Measurements from ENCODE around the gene RBM38. TPM values are rescaled to one million over a fixed set of nuclear protein-coding genes. Genes with fewer than 3 reads are reported as not detected.

Gene RBM38
- polyA plus RNA-seq, 3 donors = 19.9 to 29.5 (median 24.1) TPM

DNA sequence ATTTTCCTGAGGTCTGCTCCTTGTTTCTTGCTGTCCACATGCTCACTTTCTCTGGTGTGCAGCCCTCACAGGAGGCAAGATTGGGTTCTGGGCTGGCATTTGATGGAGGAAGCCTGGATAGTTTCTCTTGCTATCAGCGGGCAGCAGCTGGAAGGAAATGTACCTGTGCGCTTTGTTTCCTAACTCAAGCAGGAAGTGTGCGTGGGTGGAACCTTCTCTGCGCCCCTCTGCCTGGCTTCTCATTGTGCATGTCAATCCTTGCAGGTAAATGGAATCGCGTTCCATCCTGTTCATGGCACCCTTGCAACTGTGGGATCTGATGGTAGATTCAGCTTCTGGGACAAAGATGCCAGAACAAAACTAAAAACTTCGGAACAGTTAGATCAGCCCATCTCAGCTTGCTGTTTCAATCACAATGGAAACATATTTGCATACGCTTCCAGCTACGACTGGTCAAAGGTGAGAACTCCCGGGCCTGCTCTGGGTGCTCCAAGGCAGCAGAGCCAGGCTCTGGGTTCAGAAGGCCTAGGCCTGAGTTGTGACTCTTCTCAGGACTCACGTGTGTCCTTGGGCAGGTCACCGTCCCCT, 16.8 kb upstream of the RBM38 start:
- no peak for DNase-seq (ENCODE audit: low read depth in 3 of 3, low spot score in 2 of 3)

GRCh38 chr20:57374931-57375651, 16.1 kb upstream of the RBM38 start:
- DNase-seq (ENCODE audit: low read depth in 3 of 3, low spot score in 2 of 3) = no peak

- DNase-seq (ENCODE audit: low read depth in 3 of 3, low spot score in 2 of 3) = no peak
Observed at GRCh38 chr20:57375652-57376230, 15.5 kb upstream of the RBM38 start.

DNA sequence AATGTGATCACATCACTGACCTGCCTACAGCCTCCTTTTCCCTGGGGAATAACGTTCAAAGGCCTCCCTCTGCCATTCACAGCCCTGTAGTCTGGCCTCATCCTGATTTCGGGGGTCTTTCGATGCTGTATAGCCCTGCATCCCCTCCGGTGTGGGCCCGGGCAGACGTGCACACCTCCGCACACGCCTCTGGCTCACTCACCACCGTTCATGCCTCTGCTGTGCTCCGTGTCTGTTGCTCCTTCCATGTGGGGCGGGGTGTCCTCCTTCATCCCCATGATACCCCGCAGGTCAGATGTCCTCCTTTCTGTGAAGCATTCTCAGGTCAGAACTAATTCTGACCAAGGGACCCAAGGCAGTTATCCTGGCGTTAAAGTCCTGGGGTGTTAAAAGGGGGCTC, 13.8 kb upstream of the RBM38 start:
- no peak for DNase-seq (ENCODE audit: low read depth in 3 of 3, low spot score in 2 of 3)

- DNase-seq (ENCODE audit: low read depth in 3 of 3, low spot score in 2 of 3) = no peak
Observed at GRCh38 chr20:57378107-57378506, 13.1 kb upstream of the RBM38 start.

- DNase-seq (ENCODE audit: low read depth in 3 of 3, low spot score in 2 of 3) = no peak
Observed at GRCh38 chr20:57378646-57379262, 12.4 kb upstream of the RBM38 start.

DNA sequence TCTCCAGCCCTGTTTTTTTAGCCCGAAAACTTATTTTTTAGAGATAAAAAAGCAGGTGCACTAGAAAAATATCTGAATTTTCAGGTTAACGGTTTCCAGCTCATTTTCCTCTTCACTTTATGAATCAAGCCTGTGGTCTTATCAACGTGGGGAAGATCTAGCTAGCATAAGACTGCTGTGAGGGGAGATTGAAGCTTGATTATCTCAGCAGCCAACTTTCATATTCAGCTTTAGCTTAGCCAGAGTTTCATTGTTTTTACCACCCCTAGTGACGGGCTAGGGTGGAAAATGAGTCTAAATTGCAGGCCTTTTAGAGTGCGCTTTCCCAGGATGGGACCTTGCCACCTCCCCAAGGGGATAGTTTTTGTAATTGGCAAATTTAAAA, 11.9 kb upstream of the RBM38 start:
- DNase-seq (ENCODE audit: low read depth in 3 of 3, low spot score in 2 of 3) = no peak

GRCh38 chr20:57380081-57380750, 11.0 kb upstream of the RBM38 start:
- no peak for DNase-seq (ENCODE audit: low read depth in 3 of 3, low spot score in 2 of 3)

DNA sequence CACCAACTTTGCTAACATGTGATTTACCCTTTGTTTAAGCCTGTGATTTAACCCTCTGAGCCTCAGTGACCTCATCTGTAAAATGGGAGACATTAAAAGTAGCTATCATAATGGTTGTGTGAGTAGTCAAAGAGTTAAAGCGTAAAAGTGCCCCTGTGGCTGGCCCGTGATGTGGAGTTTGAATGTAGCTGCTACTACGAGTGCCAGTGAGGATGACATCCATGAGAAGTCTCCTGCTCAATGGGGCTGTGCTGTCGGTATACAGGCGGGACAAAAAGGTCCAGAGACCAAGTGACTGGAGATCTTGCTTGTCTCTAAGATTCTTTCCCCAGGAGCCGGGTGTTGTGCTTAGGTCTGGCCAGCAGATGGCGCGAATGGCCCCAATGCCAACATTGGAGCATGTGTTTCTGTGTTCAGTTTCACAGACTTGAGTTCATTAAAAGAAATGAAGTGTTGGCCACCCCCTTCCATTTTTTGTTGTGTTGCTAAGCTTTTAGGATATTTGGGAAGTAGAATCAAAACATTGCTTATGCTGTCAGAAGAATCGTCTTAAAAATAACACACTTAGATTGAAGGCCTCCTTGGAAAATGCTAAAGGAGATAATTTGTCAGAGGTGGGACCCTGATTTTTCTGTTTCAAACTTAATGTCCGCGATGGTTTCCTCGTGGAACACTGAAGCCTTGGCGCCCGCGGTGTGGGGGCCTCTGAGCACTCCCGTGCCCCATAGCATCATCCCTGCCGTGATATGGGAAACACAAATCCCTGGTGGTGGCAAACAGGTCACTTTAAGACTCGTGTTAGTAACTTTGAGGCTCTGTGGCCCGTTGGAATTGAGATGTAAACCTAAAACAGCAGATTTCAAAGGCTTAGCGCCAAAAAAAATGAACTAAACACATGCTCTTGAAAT, 9.3 kb upstream of the RBM38 start:
- DNase-seq (ENCODE audit: low read depth in 3 of 3, low spot score in 2 of 3) = no peak

DNA sequence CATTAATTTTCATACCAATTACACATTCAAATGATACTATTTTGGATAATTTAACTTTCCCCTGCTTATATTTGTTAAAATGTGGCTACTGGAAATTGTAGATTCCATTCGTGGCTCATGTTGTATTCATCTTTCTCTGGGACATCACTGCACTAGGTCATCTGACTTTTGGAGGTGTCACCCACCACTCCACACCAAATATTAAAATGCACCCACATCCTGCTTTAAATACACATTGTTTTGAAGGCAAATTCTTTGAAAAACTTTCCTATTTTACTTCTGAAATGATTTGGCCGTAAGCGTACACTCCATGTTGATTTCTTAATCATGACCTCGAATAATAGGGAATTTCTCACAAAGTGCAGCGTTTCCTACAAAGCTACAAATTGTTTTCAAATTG, 8.7 kb upstream of the RBM38 start:
- DNase-seq (ENCODE audit: low read depth in 3 of 3, low spot score in 2 of 3) = no peak

DNA sequence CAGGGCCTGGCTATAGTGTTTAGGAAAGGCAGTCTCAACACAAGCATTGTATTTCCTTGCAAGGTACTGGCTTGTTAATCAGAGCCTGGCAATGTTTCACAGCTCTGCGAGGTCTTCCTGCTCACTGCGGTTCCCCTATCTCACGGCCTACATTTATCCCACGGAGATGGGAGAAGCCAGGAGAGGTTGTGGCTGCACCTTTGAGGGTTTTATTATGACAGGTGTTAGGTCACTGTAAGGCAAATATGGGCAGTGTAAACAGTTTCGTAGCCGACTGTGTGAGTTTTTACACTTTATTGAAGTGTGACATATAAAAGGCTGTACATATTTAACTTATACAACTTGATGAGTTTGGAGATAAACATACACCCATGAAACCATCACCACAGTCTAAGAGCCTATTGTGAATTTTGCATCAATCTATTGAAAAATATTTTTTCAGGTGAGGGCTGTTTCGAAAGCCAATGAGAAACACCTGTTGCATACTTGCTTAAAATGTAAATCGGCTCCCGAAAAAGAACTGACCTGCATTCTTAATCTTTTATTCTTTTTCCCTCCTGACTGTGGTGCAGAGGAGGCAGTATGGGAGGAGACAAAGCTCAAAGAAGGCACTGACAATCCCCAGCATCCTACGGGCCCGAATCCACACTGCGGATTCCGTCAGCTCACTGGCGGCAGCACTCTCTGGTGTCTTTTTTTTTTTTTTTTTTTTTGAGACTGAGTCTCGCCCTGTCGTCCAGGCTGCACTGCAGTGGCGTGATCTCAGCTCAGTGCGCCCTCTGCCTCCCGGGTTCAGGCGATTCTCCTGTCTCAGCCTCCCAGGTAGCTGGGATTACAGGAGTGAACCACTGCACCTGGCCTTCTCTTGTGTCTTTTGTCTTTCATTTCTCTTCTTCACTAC, 7.5 kb upstream of the RBM38 start:
- DNase-seq (ENCODE audit: low read depth in 3 of 3, low spot score in 2 of 3) = no peak

GRCh38 chr20:57384486-57384885, 6.7 kb upstream of the RBM38 start:
- no peak for DNase-seq (ENCODE audit: low read depth in 3 of 3, low spot score in 2 of 3)

DNA sequence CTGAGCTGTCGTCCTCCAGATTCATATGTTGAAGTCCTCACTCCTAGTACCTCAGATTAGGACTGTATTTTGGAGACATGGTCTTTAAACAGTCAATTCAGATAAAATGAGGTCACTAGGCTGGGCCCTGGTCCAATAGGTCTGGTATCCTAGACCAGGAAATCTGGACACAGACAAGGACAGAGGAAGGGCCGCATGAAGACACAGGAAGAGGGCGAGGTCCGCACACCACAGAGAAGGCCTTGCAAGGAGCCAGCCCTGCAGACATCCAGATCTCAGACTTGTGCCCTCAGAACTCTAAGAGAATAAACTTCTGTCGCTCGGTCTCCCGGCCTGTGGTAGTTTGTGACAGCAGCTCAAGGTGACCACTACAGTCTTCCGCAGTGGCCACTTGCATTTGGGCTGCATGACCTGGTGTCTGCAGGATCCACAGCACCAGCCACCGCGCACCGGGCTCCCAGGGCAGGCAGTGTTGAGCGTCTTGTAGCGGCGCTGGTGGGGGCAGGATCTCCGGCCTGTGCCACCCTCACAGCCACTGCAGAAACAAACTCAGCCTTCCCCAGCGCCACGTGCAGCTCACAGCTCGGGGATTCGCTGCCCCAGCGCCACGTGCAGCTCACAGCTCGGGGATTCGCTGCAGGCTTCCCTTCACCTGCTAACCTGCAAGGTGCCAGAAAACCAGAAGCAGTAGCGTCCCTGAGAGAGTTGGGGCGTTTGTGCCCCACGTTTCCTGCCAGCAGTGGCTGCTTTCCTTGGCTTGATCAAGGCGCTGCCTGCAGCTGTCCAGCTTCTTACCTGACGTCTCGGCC, 6.0 kb upstream of the RBM38 start:
- DNase-seq (ENCODE audit: low read depth in 3 of 3, low spot score in 2 of 3) = no peak

- DNase-seq (ENCODE audit: low read depth in 3 of 3, low spot score in 2 of 3) = no peak
Observed at GRCh38 chr20:57385940-57386339, 5.3 kb upstream of the RBM38 start.

GRCh38 chr20:57386762-57387161, 4.4 kb upstream of the RBM38 start:
- DNase-seq (ENCODE audit: low read depth in 3 of 3, low spot score in 2 of 3) = no peak

DNA sequence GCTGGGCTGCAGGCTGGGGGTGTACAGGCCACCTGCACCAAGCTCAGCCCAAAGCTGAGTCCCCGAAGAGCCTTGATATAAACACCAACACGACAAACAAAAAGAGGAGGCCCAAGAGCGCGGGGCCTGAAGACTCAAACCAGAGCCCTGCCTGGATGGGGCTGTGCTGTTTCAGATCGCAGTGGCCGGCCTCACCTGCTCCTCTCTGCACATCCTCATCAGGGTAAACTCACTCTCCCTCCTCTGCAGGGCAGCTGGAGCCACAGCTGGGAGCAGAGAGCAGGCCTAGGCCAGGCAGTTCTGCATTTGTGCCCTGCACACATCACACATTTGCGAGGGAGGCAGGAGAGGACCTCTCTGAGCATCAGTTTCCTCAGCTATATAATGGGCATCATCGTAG, 3.7 kb upstream of the RBM38 start:
- DNase-seq (ENCODE audit: low read depth in 3 of 3, low spot score in 2 of 3) = no peak

DNA sequence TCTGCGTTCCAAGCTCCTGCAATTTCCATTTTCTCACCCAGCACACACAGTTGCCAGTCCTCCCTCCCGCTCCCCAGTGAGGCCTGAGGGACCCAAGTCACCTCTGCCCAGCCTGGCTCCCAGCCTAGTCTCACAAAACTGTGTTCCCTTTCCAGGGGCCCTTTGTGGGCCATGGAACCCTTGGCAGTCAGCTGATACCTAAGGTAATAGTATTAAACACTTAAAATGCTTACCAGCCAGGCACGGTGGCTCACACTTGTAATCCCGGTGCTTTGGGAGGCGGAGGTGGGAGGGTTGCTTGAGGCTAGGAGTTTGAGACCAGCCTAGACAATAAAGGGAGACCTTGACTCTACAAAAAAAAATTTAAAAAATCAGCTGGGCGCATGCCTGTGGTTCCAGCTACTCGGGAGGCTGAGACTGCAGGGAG, 3.2 kb upstream of the RBM38 start:
- no peak for DNase-seq (ENCODE audit: low read depth in 3 of 3, low spot score in 2 of 3)

DNA sequence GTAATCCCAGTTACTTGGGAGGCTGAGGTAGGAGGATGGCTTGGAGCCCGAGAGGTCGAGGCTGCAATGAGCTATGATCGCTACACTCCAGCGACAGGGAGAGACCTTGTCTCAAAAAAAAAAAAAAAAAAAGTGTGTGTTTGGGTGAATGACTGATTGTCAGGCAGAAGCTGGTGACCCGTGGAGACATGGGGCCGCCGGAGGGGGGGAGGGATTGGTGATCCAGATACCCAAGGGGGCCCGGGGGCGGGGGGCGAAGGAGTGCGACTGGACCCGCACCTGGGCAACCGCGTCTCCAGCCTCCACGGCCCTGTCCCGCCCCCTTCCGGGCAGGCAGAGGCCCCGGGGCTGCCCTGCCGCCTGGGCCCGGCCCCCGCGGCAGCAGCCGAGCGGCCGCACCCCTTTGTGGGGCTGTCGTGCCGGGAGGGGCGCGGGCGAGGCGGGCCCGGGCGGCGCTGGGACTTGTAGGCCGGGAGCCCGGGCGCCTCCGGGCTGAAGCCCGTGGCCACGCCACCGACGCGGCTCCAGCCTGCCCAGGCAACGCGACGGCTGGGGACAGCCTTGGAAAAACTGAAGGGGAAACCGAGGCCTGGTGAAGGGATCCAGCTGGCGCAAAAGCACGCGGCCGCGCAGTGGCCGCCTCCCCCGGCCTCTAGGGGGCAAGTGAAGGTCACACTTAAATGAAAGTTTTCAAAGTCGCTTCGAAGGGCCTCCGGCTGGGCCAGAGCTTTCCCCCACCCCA, 2.1 kb upstream of the RBM38 start:
- peak in 1 of 3 donors; percentile 62 for DNase-seq (ENCODE audit: low read depth in 3 of 3, low spot score in 2 of 3)

All from right renal cortex interstitium (tissue), 3 donors.